ENCODE measurements around the gene ALAS1.

The ALAS1 gene

GRCh38 chr3:52181543-52181942 lies 16.4 kb upstream of the ALAS1 start:
- H3K4me1 ChIP-seq (ENCODE audit: insufficient read depth, low read length, severe bottlenecking): no peaks in the 10 kb centered on the region
- H3F3A ChIP-seq (ENCODE audit: insufficient read depth, low read length): no peaks in the 10 kb centered on the region
- H3K4me2 ChIP-seq (ENCODE audit: low read length): no peak overlapping the region
- no peaks in the 10 kb centered on the region for H3K9me2 ChIP-seq (ENCODE audit: low read depth, low read length)
- H3K27ac ChIP-seq (ENCODE audit: low read depth, low read length, poor library complexity, severe bottlenecking): no peak overlapping the region
- no peak overlapping the region for H3K9ac ChIP-seq (ENCODE audit: low read length)
- no peaks in the 10 kb centered on the region for H3K9me3 ChIP-seq (ENCODE audit: low read length)
- H3K4me3 ChIP-seq (ENCODE audit: low read depth, low read length, poor library complexity, severe bottlenecking): no peak overlapping the region
- H3K36me3 ChIP-seq (ENCODE audit: insufficient read depth, low read length): no peaks in the 10 kb centered on the region
- no peaks in the 10 kb centered on the region for H3K79me2 ChIP-seq (ENCODE audit: insufficient read depth, low read length)
- H2AFZ ChIP-seq (ENCODE audit: low read length): no peak overlapping the region
- no peaks in the 10 kb centered on the region for H3K27me3 ChIP-seq (ENCODE audit: insufficient read depth, low read length)
- TF ChIP-seq CTCF (IDR thresholded peaks at IDR 0.05; ENCODE audit: low read length): no peak
- no peak for TF ChIP-seq EZH2 (IDR thresholded peaks at IDR 0.05; ENCODE audit: borderline replicate concordance, low read length)
- H4K20me1 ChIP-seq (ENCODE audit: insufficient read depth, low read length): no peaks in the 10 kb centered on the region

GRCh38 chr3:52182196-52182595 lies 15.8 kb upstream of the ALAS1 start:
- no peaks in the 10 kb centered on the region for H3K9me2 ChIP-seq (ENCODE audit: low read depth, low read length)
- no peaks in the 10 kb centered on the region for H3K36me3 ChIP-seq (ENCODE audit: insufficient read depth, low read length)
- TF ChIP-seq CTCF (IDR thresholded peaks at IDR 0.05; ENCODE audit: low read length): no peak
- no peak for TF ChIP-seq EZH2 (IDR thresholded peaks at IDR 0.05; ENCODE audit: borderline replicate concordance, low read length)
- no peaks in the 10 kb centered on the region for H4K20me1 ChIP-seq (ENCODE audit: insufficient read depth, low read length)
- H3K9me3 ChIP-seq (ENCODE audit: low read length): no peaks in the 10 kb centered on the region
- no peaks in the 10 kb centered on the region for H3K4me1 ChIP-seq (ENCODE audit: insufficient read depth, low read length, severe bottlenecking)
- no peak overlapping the region for H3K4me3 ChIP-seq (ENCODE audit: low read depth, low read length, poor library complexity, severe bottlenecking)
- H3K4me2 ChIP-seq (ENCODE audit: low read length): no peak overlapping the region
- no peak overlapping the region for H2AFZ ChIP-seq (ENCODE audit: low read length)
- no peaks in the 10 kb centered on the region for H3F3A ChIP-seq (ENCODE audit: insufficient read depth, low read length)
- H3K27me3 ChIP-seq (ENCODE audit: insufficient read depth, low read length): no peaks in the 10 kb centered on the region
- no peak overlapping the region for H3K9ac ChIP-seq (ENCODE audit: low read length)
- H3K79me2 ChIP-seq (ENCODE audit: insufficient read depth, low read length): no peaks in the 10 kb centered on the region
- H3K27ac ChIP-seq (ENCODE audit: low read depth, low read length, poor library complexity, severe bottlenecking): no peak overlapping the region

- H3K4me2 ChIP-seq (ENCODE audit: low read length): no peak overlapping the region
- TF ChIP-seq CTCF (IDR thresholded peaks at IDR 0.05; ENCODE audit: low read length) (no peak), EZH2 (IDR thresholded peaks at IDR 0.05; ENCODE audit: borderline replicate concordance, low read length) (no peak)
- no peak overlapping the region for H3K27ac ChIP-seq (ENCODE audit: low read depth, low read length, poor library complexity, severe bottlenecking)
- H3K4me3 ChIP-seq (ENCODE audit: low read depth, low read length, poor library complexity, severe bottlenecking): no peak overlapping the region
- H3K36me3 ChIP-seq (ENCODE audit: insufficient read depth, low read length): no peaks in the 10 kb centered on the region
- H3K9ac ChIP-seq (ENCODE audit: low read length): no peak overlapping the region
- H3K4me1 ChIP-seq (ENCODE audit: insufficient read depth, low read length, severe bottlenecking): no peaks in the 10 kb centered on the region
- H2AFZ ChIP-seq (ENCODE audit: low read length): no peak overlapping the region
- no peaks in the 10 kb centered on the region for H3K9me3 ChIP-seq (ENCODE audit: low read length)
- no peaks in the 10 kb centered on the region for H3K27me3 ChIP-seq (ENCODE audit: insufficient read depth, low read length)
- H4K20me1 ChIP-seq (ENCODE audit: insufficient read depth, low read length): no peaks in the 10 kb centered on the region
- no peaks in the 10 kb centered on the region for H3K9me2 ChIP-seq (ENCODE audit: low read depth, low read length)
- H3K79me2 ChIP-seq (ENCODE audit: insufficient read depth, low read length): no peaks in the 10 kb centered on the region
- no peaks in the 10 kb centered on the region for H3F3A ChIP-seq (ENCODE audit: insufficient read depth, low read length)
These were observed 15.3 kb upstream of the ALAS1 start for GRCh38 chr3:52182691-52183090.
